ENCODE measurements around the gene SLC27A6. TPM values are rescaled to one million over a fixed set of nuclear protein-coding genes. Genes with fewer than 3 reads are reported as not detected.

The SLC27A6 gene
- total RNA-seq, 1 donor from 2014 or later = 2.1 TPM

DNA sequence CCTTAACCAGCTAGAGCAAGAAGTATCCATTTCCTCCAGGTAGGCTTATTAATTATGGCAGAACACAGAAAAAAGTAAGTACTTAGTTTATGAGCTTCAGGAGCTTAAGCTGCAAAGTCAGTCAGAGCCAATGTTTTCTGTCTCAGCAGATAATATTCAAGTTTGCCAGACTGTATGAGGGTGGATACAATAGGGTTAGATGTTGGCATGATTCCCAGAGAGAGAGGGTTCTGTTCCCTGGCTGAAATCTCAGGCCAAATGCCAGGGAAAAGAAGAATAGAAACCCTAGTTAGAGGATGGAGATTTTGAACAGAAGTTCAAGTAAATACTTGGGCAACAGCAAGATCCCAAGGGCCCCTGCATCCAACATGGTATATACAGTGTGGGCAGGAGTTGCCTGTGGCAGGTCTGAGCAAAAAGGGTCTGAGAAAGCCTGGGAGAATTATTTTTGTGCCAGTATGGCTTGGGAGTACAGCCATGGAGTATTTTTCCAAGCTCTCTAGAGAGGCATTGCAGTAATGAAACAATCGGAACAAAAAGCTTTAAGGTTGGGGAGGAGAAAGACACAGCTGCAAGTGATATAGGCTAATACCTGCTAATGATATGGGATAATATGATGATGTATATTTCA, 98.3 kb downstream of the SLC27A6 start:
- no peak overlapping the region for H3K27ac Mint-ChIP-seq
- H3K27me3 Mint-ChIP-seq = no peaks in the 10 kb centered on the region
- DNase-seq (ENCODE audit: low spot score, unreplicated experiment) = no peak
- H3K36me3 Mint-ChIP-seq (ENCODE audit: insufficient read depth) = no peaks in the 10 kb centered on the region
- TF ChIP-seq, protein P1, sequence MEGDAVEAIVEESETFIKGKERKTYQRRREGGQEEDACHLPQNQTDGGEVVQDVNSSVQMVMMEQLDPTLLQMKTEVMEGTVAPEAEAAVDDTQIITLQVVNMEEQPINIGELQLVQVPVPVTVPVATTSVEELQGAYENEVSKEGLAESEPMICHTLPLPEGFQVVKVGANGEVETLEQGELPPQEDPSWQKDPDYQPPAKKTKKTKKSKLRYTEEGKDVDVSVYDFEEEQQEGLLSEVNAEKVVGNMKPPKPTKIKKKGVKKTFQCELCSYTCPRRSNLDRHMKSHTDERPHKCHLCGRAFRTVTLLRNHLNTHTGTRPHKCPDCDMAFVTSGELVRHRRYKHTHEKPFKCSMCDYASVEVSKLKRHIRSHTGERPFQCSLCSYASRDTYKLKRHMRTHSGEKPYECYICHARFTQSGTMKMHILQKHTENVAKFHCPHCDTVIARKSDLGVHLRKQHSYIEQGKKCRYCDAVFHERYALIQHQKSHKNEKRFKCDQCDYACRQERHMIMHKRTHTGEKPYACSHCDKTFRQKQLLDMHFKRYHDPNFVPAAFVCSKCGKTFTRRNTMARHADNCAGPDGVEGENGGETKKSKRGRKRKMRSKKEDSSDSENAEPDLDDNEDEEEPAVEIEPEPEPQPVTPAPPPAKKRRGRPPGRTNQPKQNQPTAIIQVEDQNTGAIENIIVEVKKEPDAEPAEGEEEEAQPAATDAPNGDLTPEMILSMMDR (IDR thresholded peaks at IDR 0.05; ENCODE audit: unreplicated experiment) = no peak
- peaks cover 2% of the 10 kb centered on the region for H3K4me1 Mint-ChIP-seq (ENCODE audit: low read depth)
- H3K9me3 Mint-ChIP-seq (ENCODE audit: low read depth) = no peaks in the 10 kb centered on the region
- no peak overlapping the region for H3K4me3 Mint-ChIP-seq (ENCODE audit: low read depth)

- no peak for DNase-seq (ENCODE audit: low spot score, unreplicated experiment)
- TF ChIP-seq, protein P1 (IDR thresholded peaks at IDR 0.05; ENCODE audit: unreplicated experiment) = no peak
- no peak overlapping the region for H3K27ac Mint-ChIP-seq
- no peaks in the 10 kb centered on the region for H3K9me3 Mint-ChIP-seq (ENCODE audit: low read depth)
- no peaks in the 10 kb centered on the region for H3K36me3 Mint-ChIP-seq (ENCODE audit: insufficient read depth)
- H3K4me1 Mint-ChIP-seq (ENCODE audit: low read depth) = peaks cover 2% of the 10 kb centered on the region
- no peaks in the 10 kb centered on the region for H3K27me3 Mint-ChIP-seq
- H3K4me3 Mint-ChIP-seq (ENCODE audit: low read depth) = no peak overlapping the region
Observed at GRCh38 chr5:129065721-129066120, 100.4 kb downstream of the SLC27A6 start.

DNA sequence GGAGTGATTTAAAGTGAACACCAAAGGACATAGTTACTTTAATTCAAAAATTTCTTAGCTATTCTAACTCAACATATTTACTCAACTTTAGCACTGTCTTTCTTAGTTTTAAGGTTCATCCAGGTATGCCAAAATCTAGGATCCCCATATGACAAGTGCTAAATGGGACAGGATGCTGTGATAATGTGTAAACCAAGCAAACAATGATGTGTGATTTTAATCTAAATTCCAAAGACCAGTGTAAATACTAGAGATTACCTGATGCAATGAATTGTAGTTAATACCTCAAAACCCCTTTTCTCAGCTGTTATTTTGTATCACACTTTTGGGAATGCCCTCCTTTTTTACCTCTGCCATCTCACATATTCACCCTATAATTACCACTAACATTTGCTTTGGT, 102.5 kb downstream of the SLC27A6 start:
- no peak for DNase-seq (ENCODE audit: low spot score, unreplicated experiment)
- TF ChIP-seq, protein P1 (IDR thresholded peaks at IDR 0.05; ENCODE audit: unreplicated experiment) = no peak
- no peaks in the 10 kb centered on the region for H3K36me3 Mint-ChIP-seq (ENCODE audit: insufficient read depth)
- H3K4me3 Mint-ChIP-seq (ENCODE audit: low read depth) = no peak overlapping the region
- no peaks in the 10 kb centered on the region for H3K27me3 Mint-ChIP-seq
- peaks cover 2% of the 10 kb centered on the region for H3K4me1 Mint-ChIP-seq (ENCODE audit: low read depth)
- H3K27ac Mint-ChIP-seq = no peak overlapping the region
- H3K9me3 Mint-ChIP-seq (ENCODE audit: low read depth) = no peaks in the 10 kb centered on the region

DNA sequence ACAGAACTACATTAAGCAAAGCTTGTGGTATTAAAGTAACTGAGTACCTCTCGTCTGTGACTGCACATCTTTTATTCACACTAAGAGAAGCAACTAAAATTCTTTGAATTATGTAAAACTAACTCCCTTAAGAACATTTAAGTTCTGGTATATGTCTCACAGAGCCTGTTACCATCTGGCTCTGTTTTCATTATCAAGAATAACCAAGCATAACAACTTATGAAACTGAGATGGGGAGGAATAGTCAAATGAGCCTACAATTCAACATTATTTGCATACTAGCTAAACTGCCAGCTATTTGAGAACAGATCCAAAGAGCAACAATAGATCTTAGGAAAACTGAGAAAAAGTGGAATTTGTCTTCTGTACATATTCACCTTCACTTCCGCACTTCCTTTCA, 104.0 kb downstream of the SLC27A6 start:
- DNase-seq (ENCODE audit: low spot score, unreplicated experiment) = no peak
- Mint-ChIP-seq H3K4me3 (ENCODE audit: low read depth) (no peak overlapping the region), H3K27me3 (no peaks in the 10 kb centered on the region), H3K27ac (no peak overlapping the region), H3K36me3 (ENCODE audit: insufficient read depth) (no peaks in the 10 kb centered on the region), H3K4me1 (ENCODE audit: low read depth) (peaks cover 2% of the 10 kb centered on the region), H3K9me3 (ENCODE audit: low read depth) (no peaks in the 10 kb centered on the region)
- TF ChIP-seq, protein P1 (IDR thresholded peaks at IDR 0.05; ENCODE audit: unreplicated experiment) = no peak

DNA sequence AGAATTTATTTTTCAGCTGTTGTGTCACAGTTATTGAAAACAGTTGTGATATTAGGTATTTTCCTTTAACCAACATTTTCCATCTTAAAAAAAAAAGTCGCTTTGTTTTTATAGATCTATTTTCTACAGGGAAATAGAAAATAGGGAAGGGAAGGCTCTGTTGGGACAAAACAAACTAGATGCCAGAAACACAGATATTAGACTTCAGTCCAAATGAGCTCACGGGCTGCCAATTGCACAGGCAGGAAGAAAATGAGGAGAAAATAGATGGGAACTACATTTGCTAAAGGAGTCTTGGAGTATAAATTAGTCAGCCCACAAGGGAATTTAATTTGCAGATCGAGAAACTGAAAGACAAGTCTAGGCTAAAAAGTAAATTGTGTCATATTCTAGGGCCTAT, 107.8 kb downstream of the SLC27A6 start:
- H3K27ac Mint-ChIP-seq = no peak overlapping the region
- DNase-seq (ENCODE audit: low spot score, unreplicated experiment) = no peak
- TF ChIP-seq, protein P1 (IDR thresholded peaks at IDR 0.05; ENCODE audit: unreplicated experiment) = no peak
- no peaks in the 10 kb centered on the region for H3K4me1 Mint-ChIP-seq (ENCODE audit: low read depth)
- H3K4me3 Mint-ChIP-seq (ENCODE audit: low read depth) = no peak overlapping the region
- H3K36me3 Mint-ChIP-seq (ENCODE audit: insufficient read depth) = no peaks in the 10 kb centered on the region
- no peaks in the 10 kb centered on the region for H3K9me3 Mint-ChIP-seq (ENCODE audit: low read depth)
- H3K27me3 Mint-ChIP-seq = no peaks in the 10 kb centered on the region
